Duodenal mucosa (tissue), 2 donors: ENCODE measurements around the gene COL23A1.

Experiments used
- H3K27ac ChIP-seq: one replicate; pipeline ENCODE4 v1.7.0; 2013; ENCODE audit warnings: low read depth, low read length
- H3K27me3 ChIP-seq, 2 donors: one replicate each; pipeline ENCODE4 v1.7.0; 2013; ENCODE audit warnings: low read length in 2 of 2, control low read depth in 1 of 2; ENCODE audit not compliant: insufficient read depth in 2 of 2, control insufficient read depth in 1 of 2
- H3K36me3 ChIP-seq, 2 donors: one replicate each; pipeline ENCODE4 v1.7.0; 2013; ENCODE audit warnings: low read length in 2 of 2, control low read depth in 1 of 2; ENCODE audit not compliant: insufficient read depth in 2 of 2, control insufficient read depth in 1 of 2
- H3K4me1 ChIP-seq, 2 donors: one replicate each; pipeline ENCODE4 v1.7.0; 2013; ENCODE audit warnings: low read length in 2 of 2, control low read depth in 1 of 2; ENCODE audit not compliant: insufficient read depth in 2 of 2, control insufficient read depth in 1 of 2
- H3K4me3 ChIP-seq, 2 donors: one replicate each; pipeline ENCODE4 v1.7.0; 2013; ENCODE audit warnings: low read length in 2 of 2, low read depth in 1 of 2
- H3K9ac ChIP-seq, 2 donors: one replicate each; pipeline ENCODE4 v1.7.0; 2013; ENCODE audit warnings: low read length in 2 of 2, low read depth in 1 of 2
- H3K9me3 ChIP-seq, 2 donors: one replicate each; pipeline ENCODE4 v1.7.0; 2013; ENCODE audit warnings: low read length in 2 of 2, control low read depth in 1 of 2; ENCODE audit not compliant: control insufficient read depth in 1 of 2

The COL23A1 gene

DNA sequence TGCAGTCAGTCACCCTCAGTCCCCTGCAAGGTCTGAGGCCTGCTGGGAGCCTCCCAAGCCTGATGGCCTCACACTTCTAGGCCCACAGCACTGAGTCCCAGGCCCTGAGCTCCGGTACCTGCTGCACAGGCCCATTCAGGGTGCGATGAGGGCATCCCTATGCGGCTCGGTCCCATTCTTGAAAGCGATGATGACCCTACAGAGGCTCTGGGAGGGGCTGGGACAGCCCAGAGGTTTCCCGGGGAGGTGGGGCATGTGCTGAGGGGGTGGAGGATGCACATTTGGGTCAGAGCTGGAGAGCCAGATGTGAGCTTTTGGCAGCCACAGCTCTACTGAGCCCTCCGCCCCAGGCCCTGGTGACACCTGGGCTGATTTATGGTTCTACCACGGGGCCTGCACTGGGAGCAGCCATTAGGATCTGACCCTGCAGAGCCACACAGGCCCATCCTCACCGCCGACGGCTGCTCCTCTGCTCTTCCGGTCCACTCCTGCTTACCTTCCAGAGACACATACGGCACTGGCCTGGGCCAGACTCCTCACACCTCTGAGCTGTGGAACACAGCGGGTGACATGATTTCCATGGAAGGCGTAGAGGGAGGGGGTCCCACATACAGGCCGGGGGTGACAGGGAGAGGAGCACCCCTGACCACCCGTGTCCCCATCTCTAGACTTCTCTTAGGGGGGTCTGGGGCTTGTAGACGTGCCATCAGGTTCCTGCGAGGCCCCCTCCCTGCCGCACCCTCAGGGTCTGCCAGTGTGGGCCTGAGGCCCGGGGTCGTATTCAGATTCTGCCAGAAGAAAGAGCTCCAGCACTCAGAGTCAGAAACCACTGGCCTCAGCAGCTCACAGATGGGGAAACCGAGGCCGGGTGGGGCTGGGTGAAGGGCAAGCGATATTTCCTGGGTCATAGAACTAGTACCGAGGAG lies 53.4 kb downstream of the COL23A1 start:
- Histone ChIP-seq H3K27ac (no peak overlapping the region), H3K9me3 (no peaks in the 10 kb centered on the region), H3K4me3 (no peak overlapping the region), H3K4me1 (no peaks in the 10 kb centered on the region), H3K9ac (no peak overlapping the region), H3K36me3 (no peaks in the 10 kb centered on the region), H3K27me3 (no peaks in the 10 kb centered on the region)

GRCh38 chr5:178535299-178536175 lies 54.7 kb downstream of the COL23A1 start:
- Histone ChIP-seq H3K9me3 (no peaks in the 10 kb centered on the region), H3K27me3 (no peaks in the 10 kb centered on the region), H3K27ac (no peak overlapping the region), H3K9ac (no peak overlapping the region), H3K4me1 (no peaks in the 10 kb centered on the region), H3K4me3 (no peak overlapping the region), H3K36me3 (no peaks in the 10 kb centered on the region)

DNA sequence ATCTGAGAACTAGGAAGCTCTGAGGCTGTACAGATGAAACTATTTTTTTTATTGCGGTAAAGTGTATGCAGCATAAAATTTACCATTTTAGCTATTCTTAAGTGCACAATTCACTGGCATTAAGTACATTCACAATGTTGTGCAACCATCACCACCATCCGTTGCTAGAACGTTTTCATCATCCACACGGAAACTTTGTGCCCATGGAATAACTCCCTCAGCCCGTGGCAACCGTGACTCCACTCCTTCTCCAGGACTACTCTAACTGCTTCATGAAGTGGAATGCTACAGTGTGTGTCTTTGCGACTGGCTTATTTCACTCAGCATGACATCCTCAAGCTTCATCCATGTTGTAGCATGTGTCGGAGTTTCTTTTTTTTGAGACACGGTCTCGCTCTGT lies 57.1 kb downstream of the COL23A1 start:
- Histone ChIP-seq H3K36me3 (no peaks in the 10 kb centered on the region), H3K27ac (no peak overlapping the region), H3K4me3 (no peak overlapping the region), H3K4me1 (no peaks in the 10 kb centered on the region), H3K9ac (no peak overlapping the region), H3K27me3 (no peaks in the 10 kb centered on the region), H3K9me3 (no peaks in the 10 kb centered on the region)

GRCh38 chr5:178532666-178533065 lies 57.5 kb downstream of the COL23A1 start:
- Histone ChIP-seq H3K27me3 (no peaks in the 10 kb centered on the region), H3K36me3 (no peaks in the 10 kb centered on the region), H3K4me1 (no peaks in the 10 kb centered on the region), H3K9me3 (no peaks in the 10 kb centered on the region), H3K9ac (no peak overlapping the region), H3K4me3 (no peak overlapping the region), H3K27ac (no peak overlapping the region)

DNA sequence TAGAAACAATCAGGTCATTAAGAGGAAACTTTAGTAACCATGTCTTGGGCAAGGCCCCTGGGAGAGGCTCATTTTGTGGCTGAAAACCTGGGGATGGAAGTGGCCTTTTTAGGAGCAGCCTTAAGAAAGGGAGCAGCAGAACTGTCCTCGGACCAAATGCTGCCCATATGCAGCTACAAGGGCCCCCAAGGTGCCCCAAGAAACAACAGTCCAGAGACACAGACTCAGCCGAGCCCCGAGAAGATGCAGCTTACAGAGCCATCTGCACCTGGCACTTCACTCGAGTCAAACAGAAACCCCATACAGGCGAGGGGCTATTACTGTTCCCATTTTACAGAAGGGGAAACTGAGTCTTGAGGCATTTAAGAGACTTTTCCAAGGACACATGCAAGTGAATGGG lies 58.0 kb downstream of the COL23A1 start:
- no peaks in the 10 kb centered on the region for H3K36me3 ChIP-seq
- no peaks in the 10 kb centered on the region for H3K9me3 ChIP-seq
- H3K4me3 ChIP-seq, result no peak overlapping the region
- H3K4me1 ChIP-seq, result no peaks in the 10 kb centered on the region
- no peak overlapping the region for H3K9ac ChIP-seq
- H3K27me3 ChIP-seq, result no peaks in the 10 kb centered on the region
- H3K27ac ChIP-seq, result no peak overlapping the region

DNA sequence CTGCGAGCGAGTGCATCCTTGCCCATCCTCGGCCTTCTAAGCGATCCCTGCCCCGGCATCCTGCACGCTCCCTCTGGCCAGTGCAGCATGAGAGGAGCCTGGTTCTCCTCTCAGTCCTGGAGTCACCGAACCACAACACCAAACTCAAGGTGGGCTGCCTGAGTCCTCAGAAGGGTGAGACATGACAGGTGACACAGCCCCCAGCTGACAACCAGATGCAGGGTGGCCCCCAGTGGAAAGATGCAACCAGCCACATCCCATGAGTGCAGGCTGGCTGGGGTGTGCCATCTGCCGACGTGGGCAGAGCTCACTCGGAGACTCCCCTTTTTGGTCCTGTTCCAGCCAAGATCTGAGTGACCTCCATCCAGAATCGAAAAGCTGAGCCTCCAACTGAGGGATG lies 58.4 kb downstream of the COL23A1 start:
- H3K9ac ChIP-seq, result no peak overlapping the region
- no peaks in the 10 kb centered on the region for H3K4me1 ChIP-seq
- no peaks in the 10 kb centered on the region for H3K9me3 ChIP-seq
- H3K4me3 ChIP-seq, result no peak overlapping the region
- H3K27ac ChIP-seq, result no peak overlapping the region
- no peaks in the 10 kb centered on the region for H3K36me3 ChIP-seq
- H3K27me3 ChIP-seq, result no peaks in the 10 kb centered on the region

- no peak overlapping the region for H3K27ac ChIP-seq
- H3K27me3 ChIP-seq, result no peaks in the 10 kb centered on the region
- H3K36me3 ChIP-seq, result no peaks in the 10 kb centered on the region
- no peaks in the 10 kb centered on the region for H3K4me1 ChIP-seq
- H3K4me3 ChIP-seq, result no peak overlapping the region
- H3K9me3 ChIP-seq, result no peaks in the 10 kb centered on the region
- no peak overlapping the region for H3K9ac ChIP-seq
Observed at GRCh38 chr5:178530526-178530925, 59.7 kb downstream of the COL23A1 start.

GRCh38 chr5:178529080-178529479 lies 61.1 kb downstream of the COL23A1 start:
- Histone ChIP-seq H3K27me3 (no peaks in the 10 kb centered on the region), H3K4me1 (no peaks in the 10 kb centered on the region), H3K36me3 (no peaks in the 10 kb centered on the region), H3K9me3 (no peaks in the 10 kb centered on the region), H3K27ac (no peak overlapping the region), H3K9ac (no peak overlapping the region), H3K4me3 (no peak overlapping the region)

- H3K36me3 ChIP-seq, result no peaks in the 10 kb centered on the region
- H3K4me1 ChIP-seq, result no peaks in the 10 kb centered on the region
Observed at GRCh38 chr5:178527458-178528307, 62.5 kb downstream of the COL23A1 start.

More at GRCh38 chr5:178527458-178528307, 62.5 kb downstream of the COL23A1 start:
- no peaks in the 10 kb centered on the region for H3K9me3 ChIP-seq
- H3K27ac ChIP-seq, result no peak overlapping the region
- H3K27me3 ChIP-seq, result no peaks in the 10 kb centered on the region
- H3K4me3 ChIP-seq, result no peak overlapping the region
- H3K9ac ChIP-seq, result no peak overlapping the region
